HG02610 (cell line): ENCODE measurements around the gene TCF7L1.

ENCODE experiments used
- ATAC-seq: cut with Tn5 transposase; IDR thresholded peaks from one replicate; pipeline ENCODE4 v1.9.1; 2021; ENCODE audit warnings: mild to moderate bottlenecking, moderate library complexity; ENCODE audit not compliant: unreplicated experiment

TCF7L1 gene

DNA sequence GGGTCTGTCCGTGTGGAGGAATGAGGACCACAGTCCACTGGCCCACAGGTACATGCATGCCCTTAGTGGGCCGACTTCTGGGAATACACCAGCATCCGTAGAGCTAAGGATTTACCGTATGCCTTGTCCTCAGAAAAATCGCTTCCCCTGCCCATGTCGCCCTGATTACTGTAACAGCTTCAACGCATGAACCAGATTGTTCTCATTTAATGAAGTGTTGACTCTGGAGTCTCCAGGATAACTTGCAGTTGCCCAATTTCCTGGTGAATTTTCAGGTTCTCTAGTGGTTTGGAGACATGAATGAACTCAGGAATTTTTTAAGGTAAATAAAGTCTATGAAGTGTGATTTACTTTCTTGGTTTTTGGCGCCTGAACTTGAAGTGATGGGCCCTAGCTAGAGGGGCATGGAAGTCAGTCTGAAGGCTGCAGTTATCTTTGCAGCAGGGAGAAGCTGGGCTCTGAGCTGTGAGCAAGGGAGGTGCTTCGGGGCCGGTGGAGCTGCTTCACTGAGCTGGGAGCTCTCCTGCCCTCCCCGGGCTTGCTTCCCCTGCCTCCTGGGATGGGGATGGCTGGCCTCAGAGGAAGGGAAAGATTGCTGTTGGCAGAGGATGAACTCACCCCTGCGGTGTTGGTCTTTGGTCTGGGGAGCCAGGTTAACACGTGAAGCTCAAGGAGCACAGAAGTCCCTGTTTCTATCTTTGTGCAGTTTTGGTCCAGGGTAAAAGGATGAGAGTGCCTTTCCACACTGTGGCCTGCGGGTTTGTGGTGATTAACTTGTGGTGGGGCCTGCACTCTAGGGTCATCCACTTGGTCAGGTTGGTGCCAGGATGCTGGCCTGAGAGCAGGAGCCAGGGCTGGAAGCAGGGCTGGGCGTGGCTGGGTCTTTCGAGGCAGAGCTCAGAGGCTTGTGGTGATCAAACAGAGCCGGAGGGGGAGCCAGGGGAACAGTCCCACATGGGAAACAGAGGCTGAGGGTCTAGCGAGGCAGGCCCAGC lies 28.1 kb downstream of the TCF7L1 start:
- ATAC-seq, result no peak

- ATAC-seq, result no peak
Observed at GRCh38 chr2:85162746-85163301, 29.6 kb downstream of the TCF7L1 start.

- no peak for ATAC-seq
Observed at GRCh38 chr2:85163675-85164074, 30.5 kb downstream of the TCF7L1 start.

GRCh38 chr2:85164145-85164569 lies 31.0 kb downstream of the TCF7L1 start:
- no peak for ATAC-seq

DNA sequence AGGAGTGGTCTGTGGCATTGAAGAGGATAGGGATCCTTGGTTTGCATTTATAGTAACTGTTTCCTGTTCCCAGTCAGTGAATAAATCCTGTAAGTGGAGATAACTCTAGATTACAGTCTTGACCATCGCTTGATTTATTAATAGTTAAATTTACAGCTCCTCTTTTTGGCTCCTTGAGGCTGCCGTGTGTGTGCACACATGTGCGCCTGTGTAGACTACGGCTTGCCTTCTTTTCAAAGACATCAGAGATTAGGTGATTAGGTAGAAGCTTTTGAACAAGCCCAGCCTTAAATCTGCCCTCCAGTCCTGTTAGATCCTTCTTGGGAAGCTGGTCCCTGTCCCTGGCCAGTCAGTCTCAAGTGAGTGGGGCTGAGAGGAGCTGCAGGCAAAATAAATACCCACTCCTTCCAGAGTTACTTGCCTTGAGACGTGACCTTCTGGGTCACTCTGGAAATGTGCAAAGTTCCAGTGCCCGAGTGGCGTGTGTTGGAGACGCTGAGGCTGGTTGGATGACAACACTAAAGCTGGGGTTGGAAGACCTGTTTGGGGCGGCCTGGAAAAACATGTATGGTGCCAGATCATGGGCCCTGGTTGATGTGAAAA lies 32.0 kb downstream of the TCF7L1 start:
- ATAC-seq, result no peak

DNA sequence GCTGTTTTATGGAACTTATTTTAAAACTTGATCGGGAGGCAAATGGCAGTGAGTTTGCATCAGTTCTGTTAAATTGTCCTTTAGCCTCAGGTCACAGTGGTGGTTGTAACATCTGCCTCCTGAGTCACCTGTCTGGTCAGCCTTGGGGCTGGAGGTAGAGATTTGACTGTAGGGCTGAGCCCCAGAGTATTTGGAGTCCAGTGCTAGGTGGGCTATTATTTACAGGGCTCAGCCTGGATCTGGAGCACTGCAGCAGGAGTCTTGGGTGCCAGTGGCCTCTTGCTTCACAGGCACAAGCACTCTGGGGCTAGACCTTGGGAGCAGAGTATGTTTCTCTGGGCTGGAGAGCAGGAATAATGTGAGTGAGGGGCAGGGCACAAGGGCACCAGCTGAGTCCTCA lies 32.8 kb downstream of the TCF7L1 start:
- ATAC-seq, result no peak

DNA sequence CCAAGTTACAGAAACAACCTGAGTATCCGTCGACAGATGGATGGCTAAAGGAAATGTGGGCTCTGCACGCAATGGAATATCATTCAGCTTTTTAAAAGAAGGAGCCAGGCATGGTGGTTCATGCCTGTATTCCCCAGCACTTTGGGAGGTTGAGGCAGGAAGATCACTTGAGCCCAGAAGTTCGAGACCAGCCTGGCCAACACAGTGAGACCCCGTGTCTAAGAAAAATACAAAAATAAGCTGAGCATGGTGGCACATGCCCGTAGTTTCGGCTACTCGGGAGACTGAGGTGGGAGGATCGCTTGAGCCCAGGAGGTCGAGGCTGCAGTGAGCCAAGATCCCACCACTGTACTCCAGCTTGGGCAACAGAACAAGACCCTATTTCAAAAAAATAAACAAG lies 34.3 kb downstream of the TCF7L1 start:
- ATAC-seq, result no peak

- no peak for ATAC-seq
Observed at GRCh38 chr2:85168942-85169341, 35.8 kb downstream of the TCF7L1 start.

GRCh38 chr2:85169581-85169980 lies 36.4 kb downstream of the TCF7L1 start:
- ATAC-seq, result no peak

- ATAC-seq, result no peak
Observed at GRCh38 chr2:85170938-85171475, 37.8 kb downstream of the TCF7L1 start.

DNA sequence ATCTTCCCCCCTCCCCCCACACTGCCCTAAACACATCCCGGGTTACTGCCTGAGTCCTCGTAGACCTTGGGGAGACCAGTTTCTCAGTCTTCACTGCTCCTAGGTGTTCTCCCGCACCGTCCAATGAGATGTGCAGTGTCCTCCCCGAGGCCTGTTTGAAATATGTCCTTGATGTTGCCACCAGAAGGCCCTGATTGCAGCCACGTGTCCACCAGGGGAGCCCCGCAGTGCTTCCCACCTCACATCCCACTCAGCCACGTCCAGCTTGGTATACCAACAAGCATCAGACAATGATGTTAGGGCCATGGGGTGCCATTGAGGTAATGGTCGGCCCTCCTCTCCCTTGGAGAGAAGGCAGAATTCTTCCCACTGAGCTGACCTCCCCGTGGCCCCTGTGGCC lies 38.7 kb downstream of the TCF7L1 start:
- ATAC-seq, result no peak

DNA sequence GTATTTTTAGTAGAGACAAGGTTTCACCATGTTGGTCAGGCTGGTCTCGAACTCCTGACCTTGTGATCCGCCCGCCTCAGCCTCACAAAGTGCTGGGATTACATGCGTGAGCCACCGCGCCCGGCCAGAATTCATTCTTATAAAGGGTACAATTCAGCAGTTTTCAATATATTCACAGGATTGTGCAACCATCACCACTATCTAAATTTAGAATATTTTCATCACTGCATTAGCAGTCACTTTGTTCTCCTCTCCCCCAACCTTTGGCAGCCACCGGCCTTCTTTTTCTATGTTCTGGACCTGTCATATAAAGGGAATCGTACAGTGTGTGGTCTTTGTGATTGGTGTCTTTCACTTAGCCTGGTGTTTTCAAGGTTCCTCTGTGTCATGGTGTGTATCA lies 40.7 kb downstream of the TCF7L1 start:
- no peak for ATAC-seq

DNA sequence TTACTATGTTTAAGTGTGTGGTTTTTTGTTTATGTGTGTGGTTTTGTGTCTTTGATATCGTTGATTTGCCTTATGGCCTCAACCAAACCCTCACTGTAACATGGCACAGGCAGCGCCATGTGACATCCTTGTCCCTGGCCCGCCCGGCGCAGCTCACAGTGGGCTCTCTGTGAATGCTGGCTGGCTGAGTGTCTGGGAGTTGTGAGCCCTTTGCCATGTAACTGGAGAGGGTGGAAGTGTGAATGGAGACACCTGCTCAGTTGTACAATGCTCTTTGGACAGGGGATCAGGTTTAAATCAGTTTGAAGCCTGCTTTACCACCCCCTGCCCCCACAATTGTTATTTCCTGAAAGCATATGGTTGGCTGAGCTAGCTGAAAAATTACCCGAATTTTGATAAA lies 41.8 kb downstream of the TCF7L1 start:
- ATAC-seq, result no peak

DNA sequence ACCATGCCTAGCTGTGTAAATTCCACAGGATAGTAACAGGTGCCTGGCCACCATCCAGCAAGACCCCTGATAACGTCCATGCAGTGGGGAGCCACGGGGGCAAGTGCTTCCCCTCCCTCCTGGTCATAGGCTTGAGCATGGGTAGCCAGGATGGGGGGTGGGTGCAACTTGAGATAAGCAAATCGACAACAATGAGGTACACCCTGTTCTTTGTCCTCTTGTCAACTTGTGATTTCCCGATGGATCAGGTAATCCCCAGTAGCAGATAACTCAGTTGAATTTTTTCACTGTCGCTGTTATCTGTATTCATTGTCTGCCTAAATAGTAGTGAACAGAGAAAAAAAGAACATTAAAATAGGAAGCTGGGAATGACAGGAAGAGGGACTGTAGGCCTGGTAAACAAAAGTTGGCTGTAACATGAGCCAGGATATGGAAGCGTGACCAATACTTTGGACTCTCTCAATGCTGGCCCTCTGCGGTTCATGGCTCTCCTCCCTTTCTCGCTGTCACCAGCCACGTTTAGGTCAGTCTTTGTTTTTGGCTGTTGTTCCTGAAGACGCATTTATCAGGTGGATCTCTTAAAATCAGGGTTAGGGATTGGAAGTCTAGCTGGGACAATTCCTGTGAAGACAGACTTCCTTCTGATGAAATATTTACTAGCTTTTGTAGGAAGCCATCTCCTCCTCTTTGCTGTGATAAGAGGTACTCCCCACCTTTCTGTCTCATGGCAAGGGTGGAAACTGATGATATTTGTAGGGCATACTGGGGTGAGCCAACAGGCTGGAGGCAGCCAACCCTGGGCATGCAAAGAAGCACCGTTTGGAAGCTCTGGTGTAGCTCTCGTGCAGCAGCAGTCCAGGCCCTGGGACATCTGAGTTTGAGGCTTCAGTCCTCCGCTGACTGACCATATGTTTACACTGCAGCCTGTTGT lies 42.4 kb downstream of the TCF7L1 start:
- ATAC-seq, result no peak

GRCh38 chr2:85177031-85177824 lies 44.0 kb downstream of the TCF7L1 start:
- ATAC-seq, result no peak

GRCh38 chr2:85178154-85178553 lies 45.0 kb downstream of the TCF7L1 start:
- no peak for ATAC-seq

DNA sequence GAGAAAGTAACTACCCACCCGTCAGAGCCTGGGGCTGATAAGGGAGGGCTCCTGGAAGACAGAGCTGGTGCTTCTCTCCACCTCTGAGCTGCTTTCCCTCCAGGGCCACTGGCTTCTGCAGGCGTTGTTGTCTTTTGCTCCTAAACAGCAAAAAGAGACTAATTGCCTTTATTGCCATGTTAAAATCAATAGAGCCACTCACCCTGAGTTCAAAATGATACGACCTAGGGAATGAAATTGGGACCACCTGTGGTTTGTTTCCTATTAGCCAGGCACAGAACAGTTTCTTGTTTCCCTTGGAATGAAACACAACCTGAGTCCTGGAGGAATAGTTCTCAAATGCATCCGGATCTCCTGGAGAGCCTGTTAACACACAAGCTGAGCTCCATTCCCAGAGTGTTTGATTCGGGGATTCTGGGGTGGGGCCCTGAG lies 45.8 kb downstream of the TCF7L1 start:
- ATAC-seq, result no peak

- ATAC-seq, result no peak
Observed at GRCh38 chr2:85179541-85179940, 46.3 kb downstream of the TCF7L1 start.

DNA sequence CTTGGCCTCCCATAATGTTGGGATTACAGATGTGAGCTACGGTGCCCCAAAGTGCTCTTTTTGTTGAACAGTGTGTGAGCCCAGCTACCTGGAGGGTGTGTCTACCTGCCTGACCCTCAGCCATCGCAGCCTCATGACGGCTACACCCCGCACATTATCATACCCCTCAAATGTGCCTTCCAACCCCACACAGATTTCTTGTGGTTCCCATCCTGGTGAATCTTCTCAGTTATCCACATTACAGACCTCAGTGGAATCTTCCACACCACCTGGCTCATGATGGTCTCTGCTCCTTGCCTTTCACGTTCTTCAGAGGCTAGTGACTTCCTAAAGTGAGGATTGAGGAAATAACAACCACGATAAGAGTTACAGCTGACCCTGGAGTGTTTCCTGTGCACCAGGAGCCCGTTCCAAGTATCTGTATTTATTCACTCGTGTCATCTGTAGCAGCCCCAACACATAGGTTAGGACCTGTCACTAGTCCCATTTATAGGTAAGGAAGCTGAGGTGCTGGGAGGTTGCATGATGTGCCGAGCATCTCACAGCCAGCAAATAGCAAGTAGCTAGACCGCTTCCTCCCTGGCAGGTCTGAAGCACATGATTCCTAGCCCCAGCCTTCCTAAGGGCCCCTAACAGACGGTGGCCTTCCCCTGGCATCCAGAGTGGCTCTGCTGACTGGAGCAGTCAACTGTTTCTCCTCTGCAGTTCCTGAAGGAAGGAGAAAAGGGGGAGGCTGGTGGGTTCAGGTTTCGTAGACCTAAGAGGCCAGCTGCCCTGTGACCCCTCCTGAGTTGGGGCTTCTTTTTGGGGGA lies 47.3 kb downstream of the TCF7L1 start:
- ATAC-seq, result no peak
